A549 treated with dexamethasone at 1 μM for 4 hours (cell line): ENCODE results near the gene WDR12. TPM values are rescaled to one million over a fixed set of nuclear protein-coding genes. Genes with fewer than 3 reads are reported as not detected.

ENCODE experiments used
- total RNA-seq: library from RNA; stranded (reverse); fragments of 200-300 nt; extraction: Qiagen RNA extraction; gene quantifications from 5 replicates; pipeline ENCODE4 v1.2.3, GENCODE V29; 2022

Gene WDR12
- total RNA-seq, result 50.6 to 63.1 TPM (median 58.3 TPM) in 5 replicates

DNA sequence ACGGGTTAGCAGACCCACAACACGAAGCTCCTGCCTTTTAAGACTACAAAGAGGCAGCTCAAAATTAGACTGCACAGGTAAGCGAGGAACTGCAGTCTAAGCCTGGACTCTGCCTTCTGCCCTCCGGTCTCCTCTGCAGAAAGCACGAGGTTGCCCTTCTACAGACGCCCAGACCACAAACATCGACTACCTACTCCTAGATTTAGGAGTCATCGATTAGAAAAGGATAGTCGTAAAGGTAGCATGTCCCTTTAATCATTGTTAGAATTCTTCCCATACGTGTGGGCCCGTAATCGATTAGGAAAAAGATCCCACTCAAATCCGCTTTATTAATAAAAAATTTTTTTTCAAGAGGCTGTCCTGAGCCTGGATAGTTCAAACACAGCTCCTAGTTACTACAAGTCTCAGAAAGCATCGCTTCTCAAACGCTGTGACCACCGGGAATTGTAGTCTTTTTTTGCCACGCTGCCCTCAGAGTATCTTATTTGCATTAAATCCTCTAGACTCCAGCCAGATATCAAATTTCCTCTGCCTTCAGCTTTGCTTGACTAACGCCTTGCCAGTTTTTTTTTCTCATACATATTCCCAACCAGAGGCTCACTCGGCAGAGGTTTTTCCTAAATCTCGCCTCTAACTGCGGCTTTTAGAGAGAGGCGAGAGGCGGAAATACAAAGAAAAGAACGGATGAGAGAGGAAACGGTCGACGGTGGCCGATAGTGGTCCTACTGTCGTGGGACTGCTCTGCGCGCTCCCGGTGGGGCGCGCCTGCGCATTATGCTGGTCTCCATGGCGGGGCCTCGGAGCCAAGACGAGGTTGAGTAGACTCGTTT is at the start of gene WDR12, which contains the start of gene CARF:
Gene WDR12, minus strand, starts transcription at position 162 of the 830 bp plus-strand sequence. CDS start 197 bp downstream, outside the sequence.
Gene CARF, plus strand, starts transcription at position 764 of the 830 bp plus-strand sequence. CDS start 29,628 bp downstream, outside the sequence.

DNA sequence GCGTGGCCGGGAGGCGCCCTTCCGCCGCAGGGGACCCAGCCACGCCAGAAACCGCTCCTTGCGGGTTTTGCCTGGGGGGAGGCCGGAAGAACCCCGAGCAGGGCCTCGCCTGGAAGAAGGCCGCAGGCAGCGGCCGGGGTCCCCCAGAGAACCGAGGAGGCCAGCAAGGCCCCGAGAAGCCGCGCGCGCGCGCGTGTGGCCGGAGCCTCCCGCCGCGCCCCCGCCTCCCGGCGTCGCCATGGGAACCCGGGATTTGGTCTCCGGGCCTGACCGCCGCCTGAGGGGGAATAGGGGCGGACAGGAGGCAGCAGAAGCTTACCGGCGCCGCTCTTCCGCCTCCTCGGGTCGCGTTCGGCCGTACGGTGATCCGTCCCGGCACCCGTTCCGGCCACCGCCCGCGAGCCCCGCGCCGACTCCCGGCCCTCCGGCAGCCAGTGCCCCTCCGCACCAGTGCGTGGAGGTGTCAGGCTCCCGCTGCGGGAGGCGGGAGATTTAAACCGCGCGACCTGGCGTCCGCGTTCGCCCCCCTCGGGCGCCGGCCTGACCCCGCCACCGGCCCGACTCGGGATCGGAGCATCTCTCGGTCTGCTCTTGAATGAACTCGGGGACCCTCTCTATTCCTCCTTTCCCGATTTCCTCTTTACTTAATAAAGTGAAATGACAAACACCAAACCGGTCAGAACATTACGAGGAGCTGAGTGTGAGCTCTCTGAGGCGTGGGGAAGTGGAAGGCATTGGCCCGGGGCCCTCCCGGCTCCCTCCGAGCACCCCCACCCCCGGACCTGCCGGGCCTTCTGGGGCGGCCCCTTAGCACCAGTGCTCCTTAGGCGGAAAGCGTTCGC is 40.0 kb downstream of the WDR12 start, which contains the start of gene ICA1L:
Gene ICA1L, minus strand, starts transcription at position 467 of the 842 bp plus-strand sequence. CDS start 42,757 bp downstream, outside the sequence.

Other genes with a start within 250 kb of the WDR12 start
- 1.3 to 2.1 TPM (median 1.8 TPM) in 5 replicates for gene ICA1L, start 39.9 kb downstream of the WDR12 start, total RNA-seq
- 1.0 to 2.1 TPM (median 1.5 TPM) in 5 replicates for gene CARF, start 602 bp upstream of the WDR12 start, total RNA-seq
- 3.0 to 5.5 TPM (median 3.8 TPM) in 5 replicates for gene NBEAL1, start 103.2 kb upstream of the WDR12 start, total RNA-seq